ENCODE measurements around the gene TMPRSS2. TPM values are rescaled to one million over a fixed set of nuclear protein-coding genes. Genes with fewer than 3 reads are reported as not detected.

TMPRSS2 gene
- total and polyA plus RNA-seq, 9 donors: 0.01 to 3.0 (median 1.2) TPM; not detected in 3

DNA sequence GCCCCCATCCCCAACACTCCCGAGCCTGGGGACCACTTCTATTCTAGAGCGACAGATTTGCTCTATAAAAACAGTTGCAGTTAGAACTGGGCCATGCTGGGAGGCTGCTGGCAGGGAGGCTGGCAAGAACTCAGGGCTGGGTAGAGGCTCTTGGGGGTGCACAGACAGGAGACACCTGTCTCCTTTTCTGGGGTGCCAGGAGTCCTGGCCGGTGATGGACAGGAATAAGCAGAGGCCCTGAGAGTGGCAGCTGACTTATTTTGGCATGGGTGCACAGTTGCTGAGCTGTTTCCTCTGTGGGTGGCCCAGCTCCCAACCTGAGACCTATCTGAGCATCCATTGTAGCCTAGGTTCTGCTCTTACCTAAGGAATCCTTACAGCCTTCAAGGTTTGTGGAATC, 39.2 kb upstream of the TMPRSS2 start:
- no peak for DNase-seq
- Histone ChIP-seq H3K27me3 (no peaks in the 10 kb centered on the region), H3K9me3 (no peaks in the 10 kb centered on the region), H3K36me3 (no peaks in the 10 kb centered on the region), H3K27ac (no peak overlapping the region), H3K4me1 (ENCODE audit: insufficient read depth) (no peaks in the 10 kb centered on the region), H3K4me3 (no peak overlapping the region)
- intact Hi-C loops (cut with DNase I): no loop called here
- WGBS, 3 donors: 88 to 93% (median 88%) methylated on average over 3 of the region's 3 CpGs
- no peak for TF ChIP-seq EP300 (IDR thresholded peaks at IDR 0.05)
- no peak for TF ChIP-seq POLR2A (IDR thresholded peaks at IDR 0.05)
- TF ChIP-seq, protein P1, sequence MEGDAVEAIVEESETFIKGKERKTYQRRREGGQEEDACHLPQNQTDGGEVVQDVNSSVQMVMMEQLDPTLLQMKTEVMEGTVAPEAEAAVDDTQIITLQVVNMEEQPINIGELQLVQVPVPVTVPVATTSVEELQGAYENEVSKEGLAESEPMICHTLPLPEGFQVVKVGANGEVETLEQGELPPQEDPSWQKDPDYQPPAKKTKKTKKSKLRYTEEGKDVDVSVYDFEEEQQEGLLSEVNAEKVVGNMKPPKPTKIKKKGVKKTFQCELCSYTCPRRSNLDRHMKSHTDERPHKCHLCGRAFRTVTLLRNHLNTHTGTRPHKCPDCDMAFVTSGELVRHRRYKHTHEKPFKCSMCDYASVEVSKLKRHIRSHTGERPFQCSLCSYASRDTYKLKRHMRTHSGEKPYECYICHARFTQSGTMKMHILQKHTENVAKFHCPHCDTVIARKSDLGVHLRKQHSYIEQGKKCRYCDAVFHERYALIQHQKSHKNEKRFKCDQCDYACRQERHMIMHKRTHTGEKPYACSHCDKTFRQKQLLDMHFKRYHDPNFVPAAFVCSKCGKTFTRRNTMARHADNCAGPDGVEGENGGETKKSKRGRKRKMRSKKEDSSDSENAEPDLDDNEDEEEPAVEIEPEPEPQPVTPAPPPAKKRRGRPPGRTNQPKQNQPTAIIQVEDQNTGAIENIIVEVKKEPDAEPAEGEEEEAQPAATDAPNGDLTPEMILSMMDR (IDR thresholded peaks at IDR 0.05): no peak

DNA sequence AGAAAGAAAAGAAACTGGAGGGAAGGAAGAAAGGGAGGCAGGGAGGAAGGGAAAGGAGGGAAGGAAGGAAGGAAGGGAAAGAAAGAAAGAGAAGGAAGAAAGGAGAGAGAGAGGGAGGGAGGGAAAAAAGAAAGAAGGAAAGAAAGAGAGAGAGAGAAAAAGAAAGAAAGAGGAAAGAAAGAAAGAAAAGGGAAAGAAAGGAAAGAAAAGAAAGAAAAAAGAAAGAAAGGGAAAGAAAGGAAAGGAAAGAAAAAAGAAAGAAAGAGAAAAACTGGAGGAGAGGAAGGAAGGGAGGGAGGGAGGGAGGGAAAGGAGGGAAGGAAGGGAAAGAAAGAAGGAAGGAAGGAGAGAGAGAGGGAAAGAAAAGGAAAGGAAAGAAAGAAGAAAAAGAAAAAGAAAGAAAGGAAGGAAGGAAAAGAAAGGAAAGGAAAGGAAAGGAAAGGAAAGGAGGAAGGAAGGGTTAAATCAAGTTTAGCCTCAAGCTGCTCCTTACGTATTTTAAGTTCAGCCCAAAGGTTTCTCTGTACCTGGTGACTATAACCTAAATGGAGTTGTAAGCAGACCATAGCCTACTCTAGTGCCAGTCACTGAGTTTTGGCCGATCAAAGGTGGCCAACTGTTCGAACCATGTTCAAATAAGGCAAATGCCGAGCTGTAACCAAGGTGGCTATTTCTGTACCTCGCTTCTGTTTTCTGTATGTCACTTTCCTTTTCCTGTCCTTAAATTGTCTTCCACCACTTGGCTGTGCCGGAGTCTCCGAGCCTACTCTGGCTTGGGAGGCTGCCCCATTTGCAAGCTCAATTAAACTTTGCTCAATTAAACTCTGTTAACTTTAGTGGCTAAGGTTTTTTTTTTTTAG, 37.8 kb upstream of the TMPRSS2 start:
- no peak overlapping the region for H3K27ac ChIP-seq
- no peaks in the 10 kb centered on the region for H3K9me3 ChIP-seq
- intact Hi-C loops (cut with DNase I): no loop called here
- no peak for TF ChIP-seq POLR2A (IDR thresholded peaks at IDR 0.05)
- no peak for TF ChIP-seq EP300 (IDR thresholded peaks at IDR 0.05)
- TF ChIP-seq, protein P1 (IDR thresholded peaks at IDR 0.05): no peak
- H3K4me1 ChIP-seq (ENCODE audit: insufficient read depth): no peaks in the 10 kb centered on the region
- no peak for DNase-seq
- H3K4me3 ChIP-seq: no peak overlapping the region
- no peaks in the 10 kb centered on the region for H3K27me3 ChIP-seq
- WGBS, 3 donors: 72 to 81% (median 75%) methylated on average over 7 of the region's 7 CpGs
- no peaks in the 10 kb centered on the region for H3K36me3 ChIP-seq

DNA sequence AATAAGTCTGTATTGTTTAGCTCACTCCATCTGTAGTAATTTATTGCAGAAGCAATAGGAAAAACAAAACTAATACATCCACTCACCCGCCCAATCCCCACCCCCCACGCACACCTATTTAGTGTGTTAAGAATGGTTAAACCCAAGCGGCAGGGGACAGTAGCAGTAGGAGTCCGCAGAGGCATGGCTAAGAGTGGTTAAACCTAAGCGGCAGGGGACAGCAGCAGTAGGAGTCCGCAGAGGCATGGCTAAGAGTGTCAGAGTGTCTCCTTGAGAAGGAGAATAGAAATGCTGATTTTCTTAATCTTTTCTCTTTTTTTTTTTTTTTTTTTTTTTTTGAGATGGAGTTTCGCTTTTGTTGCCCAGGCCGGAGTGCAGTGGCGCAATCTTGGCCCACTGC, 34.8 kb upstream of the TMPRSS2 start:
- intact Hi-C loops (cut with DNase I): no loop called here
- no peak for DNase-seq
- no peaks in the 10 kb centered on the region for H3K9me3 ChIP-seq
- no peak overlapping the region for H3K27ac ChIP-seq
- H3K27me3 ChIP-seq: no peaks in the 10 kb centered on the region
- H3K36me3 ChIP-seq: no peaks in the 10 kb centered on the region
- H3K4me1 ChIP-seq (ENCODE audit: insufficient read depth): no peaks in the 10 kb centered on the region
- TF ChIP-seq, protein P1 (IDR thresholded peaks at IDR 0.05): no peak
- TF ChIP-seq EP300 (IDR thresholded peaks at IDR 0.05) (no peak), POLR2A (IDR thresholded peaks at IDR 0.05) (no peak)
- 88 to 93% (median 91%) methylated on average over 9 of the region's 9 CpGs for WGBS, 3 donors
- no peak overlapping the region for H3K4me3 ChIP-seq

DNA sequence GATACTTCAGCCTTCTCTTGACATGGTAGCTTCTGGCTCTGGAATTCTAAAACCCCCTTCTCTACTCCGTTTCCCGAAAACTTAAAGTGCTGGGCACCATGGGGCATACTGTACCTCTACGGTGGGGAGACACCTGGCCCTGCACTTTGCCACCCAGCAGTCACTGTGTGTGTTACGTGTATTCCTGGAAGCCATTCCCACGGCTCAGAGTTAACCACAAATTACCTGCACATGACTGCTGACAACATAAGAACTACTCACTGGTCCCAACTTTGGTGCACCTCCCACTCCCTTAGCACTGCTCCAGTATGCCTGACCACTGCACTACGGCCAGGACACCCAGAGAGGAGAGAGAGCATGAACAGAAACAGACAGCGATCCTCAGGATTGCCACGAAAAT, 29.4 kb upstream of the TMPRSS2 start:
- TF ChIP-seq, protein P1 (IDR thresholded peaks at IDR 0.05): no peak
- TF ChIP-seq POLR2A (IDR thresholded peaks at IDR 0.05) (no peak), EP300 (IDR thresholded peaks at IDR 0.05) (no peak)
- Histone ChIP-seq H3K4me1 (ENCODE audit: insufficient read depth) (no peaks in the 10 kb centered on the region), H3K27ac (no peak overlapping the region), H3K9me3 (no peaks in the 10 kb centered on the region), H3K36me3 (no peaks in the 10 kb centered on the region), H3K27me3 (no peaks in the 10 kb centered on the region), H3K4me3 (no peak overlapping the region)
- no peak for DNase-seq
- intact Hi-C loops (cut with DNase I): no loop called here
- WGBS, 3 donors: 84 to 88% (median 88%) methylated on average over 8 of the region's 8 CpGs
